BJ (cell line): ENCODE results near the gene RAB11FIP4. TPM values are rescaled to one million over a fixed set of nuclear protein-coding genes. Genes with fewer than 3 reads are reported as not detected.

Experiments
- CTCF ChIA-PET: fragments of 350-600 bp; formaldehyde crosslinking; extraction: SDS; loops from one replicate; lab custom pipeline; 2021; ENCODE audit warnings: antibody characterized with exemption, inconsistent platforms; lab: Yijun Ruan, JAX
- POLR2A ChIA-PET: fragments of 300-600 bp; sonication (Branson Sonifier 250); formaldehyde crosslinking; extraction: SDS; loops from one replicate; lab custom pipeline; 2021; ENCODE audit warnings: antibody characterized with exemption; lab: Charles Lee
- DNase-seq: peaks from one replicate; pipeline ENCODE4 v3.0.0-alpha.2; 2011; ENCODE audit warnings: low read depth
- H3K27me3 ChIP-seq: 2 replicates; pipeline ENCODE4 v1.6.0; 2011; ENCODE audit warnings: low read length; ENCODE audit not compliant: control insufficient read depth, insufficient read depth
- H3K36me3 ChIP-seq: 2 replicates; pipeline ENCODE4 v1.5.1; 2011; ENCODE audit warnings: low read length; ENCODE audit not compliant: control insufficient read depth, insufficient read depth
- H3K4me3 ChIP-seq: 2 replicates; pipeline ENCODE4 v1.5.1; 2011; ENCODE audit warnings: low read depth, mild to moderate bottlenecking, control low read depth, low read length
- CTCF ChIP-seq: IDR thresholded peaks from 2 replicates; pipeline ENCODE4 v1.5.1; 2011; ENCODE audit warnings: low read depth, mild to moderate bottlenecking, control low read depth, inconsistent platforms, low read length, moderate library complexity; ENCODE audit not compliant: insufficient read depth
- polyA plus RNA-seq: library from polyadenylated mRNA; depleted of rRNA; stranded (reverse); fragments of >200 nt; gene quantifications from 2 replicates; pipeline ENCODE4 v1.2.3, GENCODE V29; 2011

The RAB11FIP4 gene
- polyA plus RNA-seq, 1 experiment: 0.15 TPM

DNA sequence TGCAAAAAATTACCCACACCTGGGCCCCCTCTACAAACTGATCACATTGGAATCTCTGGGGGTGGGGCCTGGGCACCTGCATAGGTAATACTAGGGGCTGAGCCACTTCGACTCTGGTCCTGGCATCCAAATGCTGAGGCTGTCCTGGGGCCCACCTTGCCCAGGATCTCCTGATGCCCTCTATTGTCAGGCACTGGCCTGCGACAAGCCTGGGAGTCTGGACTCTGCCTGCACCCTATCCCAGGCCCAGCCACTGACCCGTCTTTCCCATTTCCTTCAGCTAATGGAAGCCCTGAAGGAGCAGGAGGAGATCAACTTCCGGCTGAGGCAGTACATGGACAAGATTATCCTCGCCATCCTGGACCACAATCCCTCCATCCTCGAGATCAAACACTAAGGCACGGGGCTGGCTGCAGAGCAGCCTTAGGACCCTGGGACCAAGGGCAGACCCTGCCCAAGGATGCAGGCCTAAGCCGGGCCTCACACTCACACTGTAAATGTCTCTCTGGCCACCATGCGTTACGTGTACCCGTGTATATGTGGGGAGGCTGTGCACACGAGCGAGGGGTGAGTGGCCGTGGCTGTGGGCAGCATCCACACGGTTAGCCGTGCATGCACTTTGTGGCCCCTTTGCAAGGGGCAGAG, 140.0 kb downstream of the RAB11FIP4 start:
- CTCF ChIA-PET: interaction anchor here (0.6 to 11.7 kb wide), 5 partner anchors 11 to 315 kb away, joined by 3 to 139 read pairs (median 4); no protein-coding TSS in a partner anchor
- H3K36me3 ChIP-seq: no peaks in the 10 kb centered on the region
- H3K27me3 ChIP-seq: no peaks in the 10 kb centered on the region
- no peak for DNase-seq
- H3K4me3 ChIP-seq: no peak overlapping the region
- TF ChIP-seq CTCF: no peak
- POLR2A ChIA-PET: no interaction called here

- ChIA-PET CTCF (interaction anchor here (0.6 to 7.1 kb wide), 4 partner anchors 11 to 315 kb away, joined by 3 to 50 read pairs (median 4); no protein-coding TSS in a partner anchor), POLR2A (no interaction called here)
- no peak for DNase-seq
Measured at GRCh38 chr17:31532081-31532480, 140.6 kb downstream of the RAB11FIP4 start.

DNA sequence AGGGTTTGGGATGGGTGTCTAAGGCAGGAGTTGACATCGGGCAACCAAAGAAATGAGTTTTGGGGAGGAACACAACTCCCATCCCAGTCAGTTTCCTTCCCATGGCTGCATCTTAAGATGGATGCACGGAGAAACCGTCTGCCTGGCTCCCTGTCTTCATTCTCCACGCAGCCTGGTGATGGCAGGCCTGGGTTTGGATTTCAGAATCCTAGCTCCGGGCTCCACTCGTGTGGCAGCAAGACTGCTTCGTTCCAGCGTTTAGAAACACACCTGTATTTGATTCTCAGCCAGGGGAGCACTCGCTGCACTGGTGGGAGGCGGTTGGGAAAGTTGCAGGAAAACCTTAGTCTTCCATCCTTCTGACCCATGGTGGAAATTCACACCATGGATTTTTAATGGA, 141.1 kb downstream of the RAB11FIP4 start:
- ChIA-PET CTCF (interaction anchor here (0.8 to 7.1 kb wide), 4 partner anchors 10 to 309 kb away, joined by 3 to 50 read pairs (median 4); no protein-coding TSS in a partner anchor), POLR2A (no interaction called here)
- TF ChIP-seq CTCF: no peak
- no peaks in the 10 kb centered on the region for H3K36me3 ChIP-seq
- no peak overlapping the region for H3K4me3 ChIP-seq
- H3K27me3 ChIP-seq: no peaks in the 10 kb centered on the region
- no peak for DNase-seq

More at GRCh38 chr17:31532081-31532480, 140.6 kb downstream of the RAB11FIP4 start:
- TF ChIP-seq CTCF: no peak
- H3K36me3 ChIP-seq: no peaks in the 10 kb centered on the region
- H3K4me3 ChIP-seq: no peak overlapping the region
- H3K27me3 ChIP-seq: no peaks in the 10 kb centered on the region

DNA sequence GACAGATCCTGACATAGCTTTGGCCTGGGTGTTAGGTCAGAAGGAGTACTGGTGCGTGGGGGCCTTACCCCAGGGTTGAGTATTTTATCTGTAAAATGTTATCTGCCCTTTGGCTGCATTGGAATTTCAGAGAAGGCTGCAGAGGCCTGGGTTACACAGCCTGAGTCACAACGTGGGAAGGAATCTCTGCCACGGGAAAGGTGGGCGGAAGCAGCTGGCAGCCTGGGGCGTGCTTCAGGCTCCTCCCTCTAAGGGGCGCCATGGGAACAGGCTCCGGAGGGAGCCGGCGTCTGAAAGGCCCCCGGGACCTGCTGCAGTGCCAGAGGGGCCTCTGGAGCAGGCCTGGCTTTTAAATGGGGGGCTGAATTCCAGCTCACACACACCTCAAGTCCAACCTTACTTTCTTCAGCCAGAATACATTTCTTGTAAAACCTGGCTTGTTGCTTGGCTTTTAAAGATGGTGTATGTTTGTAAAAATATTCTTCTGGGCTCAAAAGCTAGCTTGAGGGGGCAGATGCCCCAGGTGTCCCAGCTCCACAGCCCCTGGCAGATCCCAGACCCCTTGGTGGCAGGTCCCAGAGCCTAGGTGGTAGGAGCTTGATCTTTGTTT, 142.2 kb downstream of the RAB11FIP4 start:
- ChIA-PET POLR2A (interaction anchor here (0.6 kb wide), 1 partner anchor 335 kb away, joined by 5 read pairs; no protein-coding TSS in a partner anchor), CTCF (interaction anchor here (0.7 to 7.1 kb wide), 8 partner anchors 8 to 378 kb away, joined by 3 to 50 read pairs (median 4); no protein-coding TSS in a partner anchor)
- Histone ChIP-seq H3K4me3 (no peak overlapping the region), H3K27me3 (no peaks in the 10 kb centered on the region), H3K36me3 (no peaks in the 10 kb centered on the region)
- no peak for DNase-seq
- peak; percentile 45 for TF ChIP-seq CTCF

- no peak for TF ChIP-seq CTCF
- CTCF ChIA-PET: interaction anchor here (0.6 to 7.1 kb wide), 8 partner anchors 9 to 378 kb away, joined by 3 to 50 read pairs (median 5); no protein-coding TSS in a partner anchor
- Histone ChIP-seq H3K36me3 (no peaks in the 10 kb centered on the region), H3K27me3 (no peaks in the 10 kb centered on the region), H3K4me3 (no peak overlapping the region)
- no peak for DNase-seq
- POLR2A ChIA-PET: interaction anchor here (0.6 kb wide), 1 partner anchor 335 kb away, joined by 5 read pairs; no protein-coding TSS in a partner anchor
Measured at GRCh38 chr17:31534223-31534888, 142.9 kb downstream of the RAB11FIP4 start.
